Erythroblast (primary cell): ENCODE measurements around the gene RAB31.

Experiments used
- GATA1 ChIP-seq: IDR thresholded peaks from 2 replicates; pipeline ENCODE4 v1.6.1; 2011; ENCODE audit warnings: low read depth, mild to moderate bottlenecking, control low read depth, low read length, moderate library complexity
- POLR2A ChIP-seq: IDR thresholded peaks from 2 replicates; pipeline ENCODE4 v1.6.1; 2011; ENCODE audit warnings: mild to moderate bottlenecking, low read length

DNA sequence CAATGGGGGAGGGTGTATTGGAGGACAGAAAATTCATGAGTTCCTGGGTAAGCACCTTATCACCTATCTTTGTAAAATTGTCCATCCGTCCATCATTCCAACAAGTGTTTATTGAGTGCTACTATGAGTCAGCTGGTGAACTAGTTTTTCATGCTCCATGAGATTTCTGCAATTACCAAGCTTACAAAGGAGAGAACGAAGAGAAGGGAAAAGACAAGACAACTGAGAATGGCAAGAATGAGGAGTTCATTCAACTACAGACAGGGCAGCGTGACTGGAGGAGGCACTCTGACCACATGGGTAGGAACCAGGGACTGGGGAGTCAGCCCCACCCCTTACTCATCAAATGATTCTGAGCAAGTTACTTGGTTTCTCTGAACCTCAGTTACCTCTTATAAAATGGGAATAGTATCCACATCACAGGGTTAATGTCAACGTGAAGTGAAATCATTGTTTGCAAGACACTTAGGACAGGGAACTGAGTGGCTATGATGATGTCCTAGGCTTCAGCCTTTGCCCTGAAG lies 159.0 kb downstream of the RAB31 start:
- TF ChIP-seq POLR2A (no peak), GATA1 (no peak)
